Heart left ventricle (tissue), 13 donors: ENCODE results near the gene LOC128125822.

Source experiments
- CTCF ChIP-seq, 12 donors: fragments of 200-600 bp; sonication (generic) in 4 of 12; IDR thresholded peaks; one replicate each; pipeline versions ENCODE4 v1.5.0 to v1.8.0; 2018 to 2022; ENCODE audit warnings: antibody characterized with exemption in 12 of 12, mild to moderate bottlenecking in 5 of 12
- POLR2A ChIP-seq, 2 donors: fragments of 450-650 bp; IDR thresholded peaks; one replicate each; pipeline ENCODE4 v1.6.1; 2017; ENCODE audit warnings: antibody characterized with exemption in 2 of 2, mild to moderate bottlenecking in 2 of 2, moderate library complexity in 2 of 2
- donor health status: ischemic (EF 13 %, LVEDD 7.1; RV severe dilation, severe dysfunction).
- donor health status: DM: no; HTN: yes; CAD: no.
- donor health status: DM: no; HTN: no; CAD: no.
- donor health status: ischemic (EF 25% LVEDD 6.9; RV normal size, moderate dysfunction).
- donor health status: ischemic (EF 25% LVEDD 5.7; RV mildly dilated, moderate dysfunction).
- donor health status: ischemic (EF 35%, LVEDD 5.7; RV mildly dilated, moderate dysfunction).
- donor health status: nonischemic (EF 11% LVEDD 7.7; RV severe dilation, severe dysfunction).
- donor health status: DM: yes; HTN: yes; CAD: no.
- donor health status: PGD.
- donor health status: ischemic (EF 29% LVEDD 5.4; RV normal size, mild dysfunction).
- donor health status: nonischemic (EF 23%, LVEDD 6.1; RV moderate dilation, normal function).

GRCh38 chr6:63565058-63565726, 7.1 kb upstream of the LOC128125822 start:
- TF ChIP-seq POLR2A (IDR thresholded peaks at IDR 0.05) = no peak
- no peak for TF ChIP-seq CTCF (IDR thresholded peaks at IDR 0.05)
